Nephron progenitor cell (in vitro differentiated cells): ENCODE data around the gene RNF20.
"Not testable (repeated sequence)": the region's sequence is repeated elsewhere in the genome, so short reads cannot be mapped to it uniquely, and the experiment has no call there.

Experiments
- DNase-seq: peaks from one replicate; pipeline ENCODE4 v3.0.0; 2021
- H3K27ac Mint-ChIP-seq: 2 replicates; pipeline ENCODE4 v1.8.0; 2021; ENCODE audit warnings: mild to moderate bottlenecking, moderate library complexity, mixed read lengths
- H3K27me3 Mint-ChIP-seq: 2 replicates; pipeline ENCODE4 v1.8.0; 2021; ENCODE audit warnings: mild to moderate bottlenecking, low read depth, mixed read lengths; ENCODE audit not compliant: poor library complexity
- H3K36me3 Mint-ChIP-seq: 2 replicates; pipeline ENCODE4 v1.8.0; 2021; ENCODE audit warnings: low read depth, mixed read lengths
- H3K4me1 Mint-ChIP-seq: 2 replicates; pipeline ENCODE4 v1.8.0; 2021; ENCODE audit warnings: mixed read lengths
- H3K4me3 Mint-ChIP-seq: 2 replicates; pipeline ENCODE4 v1.8.0; 2021; ENCODE audit warnings: mild to moderate bottlenecking, moderate library complexity, mixed read lengths
- H3K9me3 Mint-ChIP-seq: 2 replicates; pipeline ENCODE4 v1.8.0; 2021; ENCODE audit warnings: mild to moderate bottlenecking, moderate library complexity, mixed read lengths
- CTCF ChIP-seq: fragments of 200-600 bp; sonication (generic); IDR thresholded peaks from 2 replicates; pipeline ENCODE4 v1.5.0; 2021; ENCODE audit warnings: antibody characterized with exemption

The RNF20 gene

DNA sequence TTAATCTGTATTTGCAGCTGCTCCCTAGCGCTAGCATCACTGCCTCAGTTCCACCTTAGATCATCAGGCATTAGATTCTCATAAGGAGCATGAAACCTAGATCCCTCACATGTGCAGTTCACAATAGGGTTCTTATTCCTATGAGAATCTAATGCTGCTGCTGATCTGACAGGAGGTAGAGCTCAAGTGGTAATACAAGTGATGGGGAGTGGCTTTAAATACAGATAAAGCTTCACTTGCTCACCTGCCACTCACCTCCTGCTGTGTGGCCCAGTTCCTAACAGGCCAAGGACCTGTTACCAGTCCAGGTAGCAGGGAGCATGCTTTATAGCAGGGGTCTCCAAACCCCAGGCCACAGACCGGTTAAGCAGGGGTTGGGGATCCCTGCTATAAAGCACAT, 22.6 kb upstream of the RNF20 start:
- no peak for DNase-seq
- peaks cover 13% of the 10 kb centered on the region for H3K27me3 Mint-ChIP-seq
- no peak overlapping the region for H3K27ac Mint-ChIP-seq
- H3K4me3 Mint-ChIP-seq: no peak overlapping the region
- no peak for TF ChIP-seq CTCF
- no peaks in the 10 kb centered on the region for H3K9me3 Mint-ChIP-seq
- no peaks in the 10 kb centered on the region for H3K4me1 Mint-ChIP-seq
- no peaks in the 10 kb centered on the region for H3K36me3 Mint-ChIP-seq

- Mint-ChIP-seq H3K4me1 (no peaks in the 10 kb centered on the region), H3K27me3 (peaks cover 13% of the 10 kb centered on the region), H3K9me3 (no peaks in the 10 kb centered on the region), H3K27ac (no peak overlapping the region), H3K4me3 (no peak overlapping the region), H3K36me3 (no peaks in the 10 kb centered on the region)
- DNase-seq: no peak
- no peak for TF ChIP-seq CTCF
Measured at GRCh38 chr9:101512116-101512515, 21.5 kb upstream of the RNF20 start.

- Mint-ChIP-seq H3K4me3 (no peak overlapping the region), H3K36me3 (no peaks in the 10 kb centered on the region), H3K9me3 (no peaks in the 10 kb centered on the region), H3K27me3 (peaks cover 13% of the 10 kb centered on the region), H3K4me1 (no peaks in the 10 kb centered on the region), H3K27ac (no peak overlapping the region)
- DNase-seq: no peak
- TF ChIP-seq CTCF: no peak
Measured at GRCh38 chr9:101513351-101513750, 20.3 kb upstream of the RNF20 start.

DNA sequence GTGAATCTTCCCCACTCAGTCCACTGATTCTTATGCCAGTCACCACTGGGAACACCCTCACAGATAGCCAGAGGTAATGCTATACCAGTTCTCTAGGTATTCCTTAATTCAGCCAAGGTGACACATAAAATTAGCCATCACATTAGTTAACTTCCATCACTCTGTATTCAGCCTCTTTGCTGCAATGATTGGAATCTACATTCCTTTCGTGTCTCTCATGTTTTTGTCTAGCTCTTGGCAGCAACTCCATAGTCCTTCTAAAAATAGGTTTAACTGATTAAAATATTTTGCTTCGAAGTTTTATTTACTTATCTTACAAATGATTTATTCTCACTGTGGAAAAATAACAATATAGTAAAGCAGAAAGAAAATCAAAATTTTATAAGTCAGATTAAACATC, 19.6 kb upstream of the RNF20 start:
- no peak for DNase-seq
- no peak for TF ChIP-seq CTCF
- no peaks in the 10 kb centered on the region for H3K4me1 Mint-ChIP-seq
- no peak overlapping the region for H3K4me3 Mint-ChIP-seq
- H3K27ac Mint-ChIP-seq: no peak overlapping the region
- H3K9me3 Mint-ChIP-seq: no peaks in the 10 kb centered on the region
- H3K36me3 Mint-ChIP-seq: no peaks in the 10 kb centered on the region
- H3K27me3 Mint-ChIP-seq: peaks cover 11% of the 10 kb centered on the region

GRCh38 chr9:101516655-101517054, 17.0 kb upstream of the RNF20 start:
- Mint-ChIP-seq H3K27me3 (peaks cover 8% of the 10 kb centered on the region), H3K9me3 (no peaks in the 10 kb centered on the region)

DNA sequence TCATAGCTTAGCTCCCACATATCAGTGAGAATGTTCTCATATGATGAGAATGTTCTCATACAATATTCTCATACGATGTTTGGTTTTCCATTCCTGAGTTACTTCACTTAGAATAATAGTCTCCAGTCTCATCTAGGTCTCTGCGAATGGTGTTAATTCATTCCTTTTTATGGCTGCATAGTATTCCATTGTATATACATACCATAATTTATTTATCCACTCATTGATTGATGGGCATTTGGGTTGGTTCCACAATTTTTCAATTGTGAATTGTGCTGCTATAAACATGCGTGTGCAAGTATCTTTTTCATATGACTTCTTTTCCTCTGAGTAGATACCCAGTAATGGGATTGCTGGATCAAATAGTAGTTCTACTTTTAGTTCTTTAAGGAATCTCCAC, 15.2 kb upstream of the RNF20 start:
- H3K27ac Mint-ChIP-seq, H3K4me3 Mint-ChIP-seq, H3K36me3 Mint-ChIP-seq, DNase-seq, H3K4me1 Mint-ChIP-seq, H3K9me3 Mint-ChIP-seq: not testable (repeated sequence)
- peaks cover 10% of the 10 kb centered on the region for H3K27me3 Mint-ChIP-seq

More at GRCh38 chr9:101516655-101517054, 17.0 kb upstream of the RNF20 start:
- H3K36me3 Mint-ChIP-seq: no peaks in the 10 kb centered on the region
- no peak overlapping the region for H3K4me3 Mint-ChIP-seq
- no peak overlapping the region for H3K27ac Mint-ChIP-seq
- TF ChIP-seq CTCF: no peak
- no peaks in the 10 kb centered on the region for H3K4me1 Mint-ChIP-seq
- DNase-seq: no peak
